Endothelial cell of umbilical vein (primary cell): ENCODE data around the gene CNGB1. TPM values are rescaled to one million over a fixed set of nuclear protein-coding genes. Genes with fewer than 3 reads are reported as not detected.

ENCODE experiments used
- BruUV-seq: library from RNA; stranded (reverse); fragments of 400-500 nt; replicated peaks from 2 replicates; lab custom pipeline; 2021; lab: Mats Ljungman, UMichigan
- CTCF ChIA-PET: fragments of 300-600, 350-600 bp; sonication (Branson Sonifier 250); formaldehyde crosslinking; loops from one replicate; lab custom pipeline; 2021; ENCODE audit warnings: antibody characterized with exemption, inconsistent platforms; lab: Charles Lee
- POLR2A ChIA-PET: fragments of 300-600, 350-600 bp; sonication (Branson Sonifier 250); formaldehyde crosslinking; loops from one replicate; lab custom pipeline; 2021; ENCODE audit warnings: antibody characterized with exemption, inconsistent platforms; lab: Charles Lee
- DNase-seq: peaks from one replicate; pipeline ENCODE4 v3.0.0-alpha.2; 2011; ENCODE audit warnings: low read depth, low spot score
- FAIRE-seq: peaks from 2 replicates; lab custom pipeline; 2011; peaks lifted over from hg19 to GRCh38; lab: Jason Lieb, UNC
- H2AFZ ChIP-seq: 2 replicates; pipeline ENCODE4 v1.6.0; 2012; ENCODE audit warnings: low read depth, low read length, control low read depth, inconsistent platforms
- H3K27ac ChIP-seq: 2 replicates; pipeline ENCODE4 v1.5.1; 2011; ENCODE audit warnings: low read depth, mild to moderate bottlenecking, control low read depth, low read length, moderate library complexity; ENCODE audit not compliant: insufficient read depth
- H3K27me3 ChIP-seq, 2 experiments: 2 replicates each; pipeline versions ENCODE4 v1.6.0 to v1.6.1; 2011; ENCODE audit warnings: low read length in 2 of 2, mixed read lengths in 1 of 2; ENCODE audit not compliant: control insufficient read depth in 2 of 2, insufficient read depth in 2 of 2
- H3K36me3 ChIP-seq, 2 experiments: 2 replicates in 1 of 2; 3 replicates in 1 of 2; pipeline ENCODE4 v1.5.1; 2011; ENCODE audit warnings: low read length in 2 of 2, mild to moderate bottlenecking in 1 of 2, moderate library complexity in 1 of 2; ENCODE audit not compliant: control insufficient read depth in 2 of 2, insufficient read depth in 2 of 2; ENCODE audit errors: extremely low read depth in 1 of 2
- H3K4me1 ChIP-seq: 3 replicates; pipeline ENCODE4 v1.5.1; 2011; ENCODE audit warnings: mild to moderate bottlenecking, low read length; ENCODE audit not compliant: control insufficient read depth, insufficient read depth; ENCODE audit errors: extremely low read depth
- H3K4me2 ChIP-seq: 2 replicates; pipeline ENCODE4 v1.6.1; 2011; ENCODE audit warnings: low read length, control low read depth, mixed read lengths; ENCODE audit not compliant: insufficient read depth
- H3K4me3 ChIP-seq, 3 experiments: fragments of 200-600 bp in 1 of 3; sonication (generic), shearing (Covaris generic) in 1 of 3; replicated peaks in 1 of 3; 2 replicates each; pipeline ENCODE4 v1.5.1; 2011 to 2016; ENCODE audit warnings: control low read depth in 3 of 3, low read length in 3 of 3, mild to moderate bottlenecking in 2 of 3, inconsistent platforms in 1 of 3, low read depth in 1 of 3, moderate library complexity in 1 of 3; ENCODE audit not compliant: insufficient read depth in 1 of 3
- H3K79me2 ChIP-seq: 2 replicates; pipeline ENCODE4 v1.6.0; 2012; ENCODE audit warnings: low read length, inconsistent platforms; ENCODE audit not compliant: control insufficient read depth, insufficient read depth
- H3K9ac ChIP-seq: replicated peaks from 2 replicates; pipeline ENCODE3; 2011; ENCODE audit warnings: low read length, control low read depth; ENCODE audit not compliant: insufficient read depth; ENCODE audit errors: extremely low read depth
- H3K9me1 ChIP-seq: replicated peaks from 3 replicates; pipeline ENCODE4 v1.6.0; 2011; ENCODE audit warnings: mild to moderate bottlenecking, low read length; ENCODE audit not compliant: control insufficient read depth, insufficient read depth; ENCODE audit errors: extremely low read depth
- H3K9me3 ChIP-seq: replicated peaks from 2 replicates; pipeline ENCODE4 v1.5.1; 2012; ENCODE audit warnings: low read length, inconsistent platforms; ENCODE audit not compliant: control insufficient read depth, insufficient read depth
- H4K20me1 ChIP-seq: replicated peaks from 2 replicates; pipeline ENCODE3; 2011; ENCODE audit warnings: mild to moderate bottlenecking, low read length; ENCODE audit not compliant: control insufficient read depth, insufficient read depth; ENCODE audit errors: extremely low read depth
- CTCF ChIP-seq, 2 donors: IDR thresholded peaks; 1 replicate in 1 of 2; 2 replicates in 1 of 2; pipeline ENCODE4 v1.5.1; 2011; ENCODE audit warnings: low read length in 2 of 2, mild to moderate bottlenecking in 2 of 2, moderate library complexity in 2 of 2, control low read depth in 1 of 2, inconsistent platforms in 1 of 2, low read depth in 1 of 2; ENCODE audit not compliant: insufficient read depth in 1 of 2; ENCODE audit errors: extremely low read depth in 1 of 2
- EZH2 ChIP-seq: IDR thresholded peaks from 2 replicates; pipeline ENCODE4 v1.6.1; 2012; ENCODE audit warnings: borderline replicate concordance, low read depth, mild to moderate bottlenecking, moderate library complexity, low read length, inconsistent platforms; ENCODE audit not compliant: severe bottlenecking
- FOS ChIP-seq: IDR thresholded peaks from 2 replicates; pipeline ENCODE4 v1.6.1; 2011; ENCODE audit warnings: mild to moderate bottlenecking, low read length, moderate library complexity, borderline replicate concordance; ENCODE audit not compliant: insufficient read depth
- GATA2 ChIP-seq: IDR thresholded peaks from 2 replicates; pipeline ENCODE4 v1.7.0; 2011; ENCODE audit warnings: low read depth, mild to moderate bottlenecking, moderate library complexity, mixed read lengths, low read length; ENCODE audit not compliant: insufficient read length, insufficient read depth
- JUN ChIP-seq: IDR thresholded peaks from 2 replicates; pipeline ENCODE4 v1.6.1; 2011; ENCODE audit warnings: borderline replicate concordance, low read depth; ENCODE audit not compliant: insufficient read length, insufficient read depth
- MAX ChIP-seq: IDR thresholded peaks from 2 replicates; pipeline ENCODE4 v1.6.1; 2011; ENCODE audit not compliant: insufficient read depth, insufficient read length
- MYC ChIP-seq: IDR thresholded peaks from one replicate; pipeline ENCODE4 v1.6.1; 2011; ENCODE audit warnings: mild to moderate bottlenecking, low read depth, low read length
- POLR2A ChIP-seq: IDR thresholded peaks from 2 replicates; pipeline ENCODE4 v1.6.1; 2012; ENCODE audit warnings: low read depth, mild to moderate bottlenecking, control low read depth, low read length
- POLR2AphosphoS5 ChIP-seq: IDR thresholded peaks from 2 replicates; pipeline ENCODE4 v1.6.1; 2012; ENCODE audit warnings: low read depth, mild to moderate bottlenecking, control low read depth, low read length, moderate library complexity; ENCODE audit not compliant: insufficient read depth
- dilution Hi-C: fragments of 300-500 bp; cut with MboI; formaldehyde crosslinking; loops from one replicate; pipeline ENCODE4 v1.15.0; 2019; ENCODE audit warnings: low sequenced_read_pairs; ENCODE audit not compliant: extremely low pct_ligation_motif_present
- intact Hi-C: fragments of 100-400 bp; cut with micrococcal nuclease; formaldehyde crosslinking; loops from one replicate; pipeline ENCODE4 v1.10.0; 2022
- polyA plus RNA-seq, 4 experiments: library from polyadenylated mRNA; depleted of rRNA in 3 of 4; stranded (reverse) in 3 of 4; unstranded in 1 of 4; fragments of >200 nt; gene quantifications; 2 replicates each; pipeline versions ENCODE4 v1.2.1 to v1.2.3, GENCODE V29; 2011 to 2012; ENCODE audit warnings: missing spikeins in 1 of 4
- total RNA-seq: library from RNA; stranded (reverse); gene quantifications from 2 replicates; pipeline ENCODE4 v1.2.3, GENCODE V29; 2021

Gene CNGB1
- total and polyA plus RNA-seq, 2 donors (not counting 3 experiments of a cell fraction or from before 2014, with no cell fraction given), result not detected

GRCh38 chr16:57865746-57866528, 105.0 kb downstream of the CNGB1 start:
- H3K4me3 ChIP-seq, result no peak overlapping the region
- intact Hi-C loops, result no loop called here
- H3K4me2 ChIP-seq, result no peak overlapping the region
- H3K27ac ChIP-seq, result no peak overlapping the region
- no peaks in the 10 kb centered on the region for H3K79me2 ChIP-seq
- no peaks in the 10 kb centered on the region for H3K36me3 ChIP-seq
- H3K4me1 ChIP-seq, result peaks cover 5% of the 10 kb centered on the region
- no peak for FAIRE-seq
- H3K9me3 ChIP-seq, result no peaks in the 10 kb centered on the region
- no peak overlapping the region for H2AFZ ChIP-seq
- TF ChIP-seq POLR2AphosphoS5, result no peak
- TF ChIP-seq FOS, result no peak
- no peak for TF ChIP-seq GATA2
- TF ChIP-seq MAX, result no peak
- no peak for TF ChIP-seq CTCF (IDR thresholded peaks at IDR 0.05; ENCODE audit: extremely low read depth in 1 of 2, insufficient read depth in 1 of 2, low read depth in 1 of 2, low read length in 2 of 2)
- no peak for TF ChIP-seq JUN
- TF ChIP-seq POLR2A, result no peak
- TF ChIP-seq MYC, result no peak
- TF ChIP-seq EZH2, result no peak
- no TSS peak for BruUV-seq
- H3K9me1 ChIP-seq, result no peaks in the 10 kb centered on the region
- ChIA-PET CTCF (interaction anchor here (1.1 to 1.2 kb wide), 2 partner anchors 28 to 71 kb away, joined by 3 to 5 read pairs; no protein-coding TSS in a partner anchor), POLR2A (no interaction called here)
- DNase-seq, result no peak
- no peaks in the 10 kb centered on the region for H3K27me3 ChIP-seq
- dilution Hi-C loops, result no loop called here
- no peak overlapping the region for H3K9ac ChIP-seq
- no peaks in the 10 kb centered on the region for H4K20me1 ChIP-seq
